ENCODE measurements around the gene RNF130. TPM values are rescaled to one million over a fixed set of nuclear protein-coding genes. Genes with fewer than 3 reads are reported as not detected.
"Not testable (repeated sequence)": the region's sequence is repeated elsewhere in the genome, so short reads cannot be mapped to it uniquely, and the experiment has no call there.

RNF130 gene
- total and polyA plus RNA-seq, 2 of the 13 experiments (the other 11 are each of a cell fraction or from before 2014, with no cell fraction given), result 28.2 to 28.3 TPM

DNA sequence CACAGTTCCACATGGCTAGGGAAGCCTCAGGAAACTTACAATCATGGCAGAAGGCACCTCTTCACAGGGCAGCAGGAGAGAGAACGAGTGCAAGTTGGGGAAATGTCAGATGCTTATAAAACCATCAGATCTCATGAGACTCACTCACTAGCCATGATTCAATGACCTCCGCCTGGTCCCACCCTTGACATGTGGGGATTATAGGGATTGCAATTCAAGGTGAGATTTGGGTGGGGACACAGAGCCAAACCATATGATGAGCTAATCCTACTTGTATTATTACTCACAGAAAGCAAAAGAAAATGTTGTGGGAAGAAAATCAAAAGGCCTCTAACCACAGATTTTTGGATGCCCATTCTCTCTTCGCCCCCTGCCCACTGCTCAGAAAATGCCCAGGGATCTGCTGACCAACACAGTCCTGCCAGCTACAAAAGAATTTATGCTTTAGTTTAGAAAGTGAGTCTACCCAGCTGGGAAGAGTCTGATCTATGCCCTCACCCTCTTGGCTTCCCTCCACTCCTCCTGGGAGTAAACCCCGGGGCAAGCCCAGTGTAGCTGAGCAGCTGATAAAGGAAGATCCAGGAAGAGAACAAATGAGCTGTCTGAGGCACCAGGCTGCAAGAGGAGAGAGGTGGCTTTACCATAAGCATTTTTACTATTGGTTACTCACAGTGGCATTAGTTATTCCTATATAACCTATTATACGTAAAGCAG lies 53.1 kb downstream of the RNF130 start:
- Histone ChIP-seq H3K27ac (ENCODE audit: extremely low read length, insufficient read depth, low read length) (no peak overlapping the region), H3K9ac (ENCODE audit: insufficient read depth, low read depth, low read length) (no peak overlapping the region), H3K4me1 (ENCODE audit: insufficient read depth, low read length) (no peaks in the 10 kb centered on the region), H3K79me2 (ENCODE audit: insufficient read depth, low read length) (no peaks in the 10 kb centered on the region), H3K9me3 (ENCODE audit: low read length) (no peaks in the 10 kb centered on the region), H3K4me2 (ENCODE audit: low read depth, low read length) (no peak overlapping the region), H3K4me3 (replicated peaks in 1 of 3; ENCODE audit: insufficient read depth in 1 of 3, low read depth in 2 of 3, low read length in 3 of 3) (no peak overlapping the region), H3K27me3 (ENCODE audit: control insufficient read depth in 1 of 2, insufficient read depth in 2 of 2, low read length in 2 of 2) (no peaks in the 10 kb centered on the region), H4K20me1 (ENCODE audit: insufficient read depth, low read length) (no peaks in the 10 kb centered on the region), H2AFZ (ENCODE audit: low read length) (no peak overlapping the region), H3K36me3 (replicated peaks in 1 of 2; ENCODE audit: control insufficient read depth in 1 of 2, insufficient read depth in 2 of 2, low read length in 2 of 2) (peaks cover 0 to 4% of the 10 kb centered on the region in 2 experiments; a peak in 2 of 5 replicates)
- no TSS peak for BruUV-seq (replicated peaks)
- POLR2A ChIA-PET, result no interaction called here
- in situ Hi-C loops (cut with HindIII; ENCODE audit: extremely low pct_ligation_motif_present, low pct_unique_long_range_greater_than_20kb) (no loop called here), intact Hi-C loops (cut with micrococcal nuclease; ENCODE audit: unreplicated experiment) (no loop called here)
- TF ChIP-seq MEIS1 (CRISPR knock-in tag; IDR thresholded peaks at IDR 0.05; ENCODE audit: borderline replicate concordance), result no peak
- TF ChIP-seq ZNF546 (CRISPR knock-in tag; conservative IDR thresholded peaks at IDR 0.05), result no peak
- TF ChIP-seq ZNF432 (CRISPR knock-in tag; IDR thresholded peaks at IDR 0.05; ENCODE audit: borderline replicate concordance), result no peak
- TF ChIP-seq HMG20B (CRISPR knock-in tag; conservative IDR thresholded peaks at IDR 0.05), result no peak
- no peak for DNase-seq (ENCODE audit: low spot score)
- ATAC-seq, result no peak
- CTCF ChIA-PET (ENCODE audit: low intra/inter-chr PET ratio, low total read pairs), result no interaction called here
- no peak for FAIRE-seq
- WGBS (ENCODE audit: low lambda C conversion rate), result 93% methylated on average over 5 of the region's 5 CpGs

GRCh38 chr5:180015523-180015922 lies 56.0 kb downstream of the RNF130 start:
- TF ChIP-seq HNRNPK (IDR thresholded peaks at IDR 0.05; ENCODE audit: low read depth, low read length, poor library complexity, severe bottlenecking), result peak; percentile 71
- peak; percentile 90 for TF ChIP-seq PCBP2 (optimal IDR thresholded peaks at IDR 0.05; ENCODE audit: low read depth, low read length, poor library complexity, severe bottlenecking)
- H3K9me3 ChIP-seq (ENCODE audit: low read length); DNase-seq (ENCODE audit: low spot score); intact Hi-C loops (cut with micrococcal nuclease; ENCODE audit: unreplicated experiment); H3K79me2 ChIP-seq (ENCODE audit: insufficient read depth, low read length); H3K4me3 ChIP-seq (replicated peaks in 1 of 3; ENCODE audit: insufficient read depth in 1 of 3, low read depth in 2 of 3, low read length in 3 of 3); BruUV-seq (replicated peaks); CTCF ChIA-PET (ENCODE audit: low intra/inter-chr PET ratio, low total read pairs); H3K9ac ChIP-seq (ENCODE audit: insufficient read depth, low read depth, low read length); in situ Hi-C loops (cut with HindIII; ENCODE audit: extremely low pct_ligation_motif_present, low pct_unique_long_range_greater_than_20kb); FAIRE-seq; H4K20me1 ChIP-seq (ENCODE audit: insufficient read depth, low read length); H3K27me3 ChIP-seq (ENCODE audit: control insufficient read depth in 1 of 2, insufficient read depth in 2 of 2, low read length in 2 of 2); H3K36me3 ChIP-seq (replicated peaks in 1 of 2; ENCODE audit: control insufficient read depth in 1 of 2, insufficient read depth in 2 of 2, low read length in 2 of 2); ATAC-seq; H2AFZ ChIP-seq (ENCODE audit: low read length); POLR2A ChIA-PET; H3K4me1 ChIP-seq (ENCODE audit: insufficient read depth, low read length); H3K27ac ChIP-seq (ENCODE audit: extremely low read length, insufficient read depth, low read length); H3K4me2 ChIP-seq (ENCODE audit: low read depth, low read length): not testable (repeated sequence)
- WGBS (ENCODE audit: low lambda C conversion rate), result 95% methylated on average over 1 of the region's 1 CpG
